Measurements from ENCODE around the gene MAP6. TPM values are rescaled to one million over a fixed set of nuclear protein-coding genes. Genes with fewer than 3 reads are reported as not detected.
A peak's percentile ranks its signal among the peaks of the same experiment; 100 is the strongest.

The MAP6 gene
- total and polyA plus RNA-seq, 7 donors, result 0.60 to 24.9 (median 8.7) TPM; not detected in 1

- peak overlapping the region; percentile 98 to 100 (median 100) for H3K27ac ChIP-seq
- peaks cover 0 to 90% (median 87%) of the 10 kb centered on the region in 4 donors for H3K4me1 ChIP-seq
- H3K27me3 ChIP-seq, result no peaks in the 10 kb centered on the region
- peak overlapping the region; percentile 80 to 91 (median 84) for H3K4me3 ChIP-seq
- 55 to 59% methylated on average over 5 of the region's 5 CpGs for WGBS, 2 donors
- H3K36me3 ChIP-seq, result peaks cover 11 to 27% (median 22%) of the 10 kb centered on the region in 4 donors
- DNase-seq, result no peak
- no peaks in the 10 kb centered on the region for H3K9me3 ChIP-seq
- intact Hi-C loops (cut with DNase I), result no loop called here
- no peak for TF ChIP-seq CTCF (IDR thresholded peaks at IDR 0.05)
- TF ChIP-seq POLR2AphosphoS5 (IDR thresholded peaks at IDR 0.05), result no peak
- TF ChIP-seq POLR2A (IDR thresholded peaks at IDR 0.05), result no peak
- TF ChIP-seq EP300 (IDR thresholded peaks at IDR 0.05), result no peak
These were observed 105.3 kb downstream of the MAP6 start for GRCh38 chr11:75563501-75563977.

GRCh38 chr11:75562836-75563484, 105.9 kb downstream of the MAP6 start:
- no peak for TF ChIP-seq CTCF (IDR thresholded peaks at IDR 0.05)
- TF ChIP-seq POLR2AphosphoS5 (IDR thresholded peaks at IDR 0.05), result peak in 1 of 4 donors; percentile 5
- TF ChIP-seq EP300 (IDR thresholded peaks at IDR 0.05), result no peak
- Histone ChIP-seq H3K36me3 (peaks cover 11 to 21% (median 17%) of the 10 kb centered on the region in 4 donors), H3K4me1 (peaks cover 0 to 90% (median 87%) of the 10 kb centered on the region in 4 donors), H3K27ac (peak overlapping the region; percentile 98 to 100 (median 100)), H3K9me3 (no peaks in the 10 kb centered on the region), H3K4me3 (peak overlapping the region; percentile 80 to 91 (median 84)), H3K27me3 (no peaks in the 10 kb centered on the region)
- no peak for DNase-seq
- WGBS, 2 donors, result 9 to 16% methylated on average over 16 of the region's 16 CpGs
- intact Hi-C loops (cut with DNase I), result no loop called here

- Histone ChIP-seq H3K4me1 (peaks cover 0 to 90% (median 87%) of the 10 kb centered on the region in 4 donors), H3K9me3 (no peaks in the 10 kb centered on the region), H3K4me3 (peak within 1 kb of the TSS; percentile 80 to 91 (median 84)), H3K36me3 (peaks cover 4 to 14% (median 9%) of the 10 kb centered on the region in 4 donors), H3K27ac (peak within 1 kb of the TSS; percentile 98 to 100 (median 100)), H3K27me3 (no peaks in the 10 kb centered on the region)
- intact Hi-C loops (cut with DNase I), result no loop called here
- DNase-seq, result peak; percentile 97
- TF ChIP-seq POLR2A (IDR thresholded peaks at IDR 0.05), result peak; percentile 73 to 85
- no peak for TF ChIP-seq CTCF (IDR thresholded peaks at IDR 0.05)
- TF ChIP-seq POLR2AphosphoS5 (IDR thresholded peaks at IDR 0.05), result peak; percentile 89 to 93 (median 91)
- TF ChIP-seq EP300 (IDR thresholded peaks at IDR 0.05), result peak in 2 of 4 donors; percentile 16 to 35
- 1% methylated on average over 51 of the region's 51 CpGs for WGBS, 2 donors
These were observed 106.6 kb downstream of the MAP6 start, which contains the start of gene SERPINH1 for GRCh38 chr11:75562048-75562835. TSS of gene SERPINH1 (plus strand) at chr11:75562253. CDS start at chr11:75566350, 4,097 bp downstream.

- H3K4me3 ChIP-seq, result peak overlapping the region; percentile 80 to 91 (median 84)
- peaks cover 0 to 7% (median 2%) of the 10 kb centered on the region in 4 donors for H3K36me3 ChIP-seq
- intact Hi-C loops (cut with DNase I), result no loop called here
- no peaks in the 10 kb centered on the region for H3K27me3 ChIP-seq
- no peak for TF ChIP-seq CTCF (IDR thresholded peaks at IDR 0.05)
- TF ChIP-seq POLR2A (IDR thresholded peaks at IDR 0.05), result no peak
- no peak for TF ChIP-seq EP300 (IDR thresholded peaks at IDR 0.05)
- no peak for TF ChIP-seq POLR2AphosphoS5 (IDR thresholded peaks at IDR 0.05)
- peaks cover 0 to 90% (median 87%) of the 10 kb centered on the region in 4 donors for H3K4me1 ChIP-seq
- no peaks in the 10 kb centered on the region for H3K9me3 ChIP-seq
- H3K27ac ChIP-seq, result peak overlapping the region; percentile 98 to 100 (median 100)
- peak; percentile 65 for DNase-seq
- WGBS, 2 donors, result 16 to 19% methylated on average over 21 of the region's 21 CpGs
These were observed 107.3 kb downstream of the MAP6 start for GRCh38 chr11:75561426-75562047.

Measured in sigmoid colon (tissue), 7 donors.